ENCODE results near the gene DARS2.
"Not testable (repeated sequence)": the region's sequence is repeated elsewhere in the genome, so short reads cannot be mapped to it uniquely, and the experiment has no call there.

DARS2 gene

GRCh38 chr1:173867141-173867752 is 42.8 kb downstream of the DARS2 start:
- peaks cover 34% of the 10 kb centered on the region for H3K36me3 Mint-ChIP-seq
- H3K4me1 Mint-ChIP-seq (ENCODE audit: low read depth): peaks cover 60% of the 10 kb centered on the region
- H3K4me3 Mint-ChIP-seq: peak overlapping the region; percentile 99
- no peaks in the 10 kb centered on the region for H3K9me3 Mint-ChIP-seq (ENCODE audit: low read depth)
- peak overlapping the region; percentile 100 for H3K27ac Mint-ChIP-seq
- H3K27me3 Mint-ChIP-seq: no peaks in the 10 kb centered on the region

GRCh38 chr1:173867753-173868265 is 43.3 kb downstream of the DARS2 start, which contains the start of gene GAS5:
Gene GAS5 (minus strand): TSS chr1:173867989.
- Mint-ChIP-seq H3K36me3 (peaks cover 32% of the 10 kb centered on the region), H3K9me3 (ENCODE audit: low read depth) (no peaks in the 10 kb centered on the region), H3K27me3 (no peaks in the 10 kb centered on the region), H3K4me1 (ENCODE audit: low read depth) (peaks cover 63% of the 10 kb centered on the region), H3K4me3 (peak within 1 kb of the TSS; percentile 99), H3K27ac (peak within 1 kb of the TSS; percentile 100)

GRCh38 chr1:173868266-173869020 is 44.0 kb downstream of the DARS2 start, which contains the start of gene ZBTB37:
Gene ZBTB37 (plus strand): TSS chr1:173868380. CDS start chr1:173870226, 1,846 bp downstream.
- no peaks in the 10 kb centered on the region for H3K9me3 Mint-ChIP-seq (ENCODE audit: low read depth)
- H3K36me3 Mint-ChIP-seq: peaks cover 34% of the 10 kb centered on the region
- H3K4me3 Mint-ChIP-seq: peak within 1 kb of the TSS; percentile 99
- H3K27me3 Mint-ChIP-seq: no peaks in the 10 kb centered on the region
- H3K27ac Mint-ChIP-seq: peak within 1 kb of the TSS; percentile 100
- H3K4me1 Mint-ChIP-seq (ENCODE audit: low read depth): peaks cover 64% of the 10 kb centered on the region

GRCh38 chr1:173869021-173869359 is 44.5 kb downstream of the DARS2 start:
- Mint-ChIP-seq H3K4me1 (ENCODE audit: low read depth) (peaks cover 59% of the 10 kb centered on the region), H3K36me3 (peaks cover 34% of the 10 kb centered on the region), H3K4me3 (peak overlapping the region; percentile 99), H3K27me3 (no peaks in the 10 kb centered on the region), H3K9me3 (ENCODE audit: low read depth) (no peaks in the 10 kb centered on the region), H3K27ac (peak overlapping the region; percentile 90)

GRCh38 chr1:173870252-173871075 is 46.0 kb downstream of the DARS2 start:
- peak overlapping the region; percentile 60 for H3K4me3 Mint-ChIP-seq
- peaks cover 47% of the 10 kb centered on the region for H3K4me1 Mint-ChIP-seq (ENCODE audit: low read depth)
- H3K36me3 Mint-ChIP-seq: peaks cover 24% of the 10 kb centered on the region
- H3K27ac Mint-ChIP-seq: peak overlapping the region; percentile 75
- no peaks in the 10 kb centered on the region for H3K9me3 Mint-ChIP-seq (ENCODE audit: low read depth)
- no peaks in the 10 kb centered on the region for H3K27me3 Mint-ChIP-seq

- Mint-ChIP-seq H3K4me3 (no peak overlapping the region), H3K27me3 (no peaks in the 10 kb centered on the region), H3K27ac (peak overlapping the region; percentile 75), H3K9me3 (ENCODE audit: low read depth) (no peaks in the 10 kb centered on the region), H3K36me3 (peaks cover 18% of the 10 kb centered on the region), H3K4me1 (ENCODE audit: low read depth) (peaks cover 42% of the 10 kb centered on the region)
Observed at GRCh38 chr1:173871091-173871490, 46.6 kb downstream of the DARS2 start.

GRCh38 chr1:173871500-173871899 is 47.0 kb downstream of the DARS2 start:
- peaks cover 39% of the 10 kb centered on the region for H3K4me1 Mint-ChIP-seq (ENCODE audit: low read depth)
- no peak overlapping the region for H3K27ac Mint-ChIP-seq
- peaks cover 14% of the 10 kb centered on the region for H3K36me3 Mint-ChIP-seq
- H3K9me3 Mint-ChIP-seq (ENCODE audit: low read depth): no peaks in the 10 kb centered on the region
- no peaks in the 10 kb centered on the region for H3K27me3 Mint-ChIP-seq
- H3K4me3 Mint-ChIP-seq: no peak overlapping the region

- Mint-ChIP-seq H3K9me3 (ENCODE audit: low read depth) (no peaks in the 10 kb centered on the region), H3K36me3 (peaks cover 12% of the 10 kb centered on the region), H3K27me3 (no peaks in the 10 kb centered on the region), H3K4me1 (ENCODE audit: low read depth) (peaks cover 6% of the 10 kb centered on the region), H3K27ac (no peak overlapping the region), H3K4me3 (no peak overlapping the region)
Observed at GRCh38 chr1:173876732-173877131, 52.3 kb downstream of the DARS2 start.

- Mint-ChIP-seq H3K36me3 (peaks cover 12% of the 10 kb centered on the region), H3K4me3 (no peak overlapping the region), H3K27me3 (no peaks in the 10 kb centered on the region), H3K27ac (no peak overlapping the region), H3K4me1 (ENCODE audit: low read depth) (no peaks in the 10 kb centered on the region), H3K9me3 (ENCODE audit: low read depth) (no peaks in the 10 kb centered on the region)
Observed at GRCh38 chr1:173878251-173878650, 53.8 kb downstream of the DARS2 start.

- H3K27me3 Mint-ChIP-seq; H3K9me3 Mint-ChIP-seq (ENCODE audit: low read depth); H3K27ac Mint-ChIP-seq; H3K4me1 Mint-ChIP-seq (ENCODE audit: low read depth); H3K4me3 Mint-ChIP-seq: not testable (repeated sequence)
- H3K36me3 Mint-ChIP-seq: peaks cover 15% of the 10 kb centered on the region
Observed at GRCh38 chr1:173881117-173881516, 56.6 kb downstream of the DARS2 start.

- H3K27ac Mint-ChIP-seq: no peak overlapping the region
- no peak overlapping the region for H3K4me3 Mint-ChIP-seq
- H3K27me3 Mint-ChIP-seq: no peaks in the 10 kb centered on the region
- H3K36me3 Mint-ChIP-seq: peaks cover 16% of the 10 kb centered on the region
- H3K9me3 Mint-ChIP-seq (ENCODE audit: low read depth): no peaks in the 10 kb centered on the region
- peaks cover 28% of the 10 kb centered on the region for H3K4me1 Mint-ChIP-seq (ENCODE audit: low read depth)
Observed at GRCh38 chr1:173884701-173885100, 60.2 kb downstream of the DARS2 start.

- Mint-ChIP-seq H3K27ac (no peak overlapping the region), H3K36me3 (peaks cover 21% of the 10 kb centered on the region), H3K27me3 (no peaks in the 10 kb centered on the region), H3K4me1 (ENCODE audit: low read depth) (peaks cover 33% of the 10 kb centered on the region), H3K9me3 (ENCODE audit: low read depth) (no peaks in the 10 kb centered on the region), H3K4me3 (no peak overlapping the region)
Observed at GRCh38 chr1:173886746-173887611, 62.5 kb downstream of the DARS2 start.

- no peak overlapping the region for H3K4me3 Mint-ChIP-seq
- no peak overlapping the region for H3K27ac Mint-ChIP-seq
- no peaks in the 10 kb centered on the region for H3K9me3 Mint-ChIP-seq (ENCODE audit: low read depth)
- peaks cover 25% of the 10 kb centered on the region for H3K36me3 Mint-ChIP-seq
- H3K4me1 Mint-ChIP-seq (ENCODE audit: low read depth): peaks cover 36% of the 10 kb centered on the region
- H3K27me3 Mint-ChIP-seq: no peaks in the 10 kb centered on the region
Observed at GRCh38 chr1:173887627-173888026, 63.2 kb downstream of the DARS2 start.

- Mint-ChIP-seq H3K4me3 (no peak overlapping the region), H3K36me3 (peaks cover 31% of the 10 kb centered on the region), H3K27ac (no peak overlapping the region), H3K9me3 (ENCODE audit: low read depth) (no peaks in the 10 kb centered on the region), H3K27me3 (no peaks in the 10 kb centered on the region), H3K4me1 (ENCODE audit: low read depth) (peaks cover 36% of the 10 kb centered on the region)
Observed at GRCh38 chr1:173888749-173889148, 64.3 kb downstream of the DARS2 start.
